Endothelial cell of umbilical vein (primary cell): ENCODE measurements around the gene FKRP.
"Not testable (repeated sequence)": the region's sequence is repeated elsewhere in the genome, so short reads cannot be mapped to it uniquely, and the experiment has no call there.

Experiments used
- EZH2 ChIP-seq: IDR thresholded peaks from 2 replicates; pipeline ENCODE4 v1.6.1; 2012; ENCODE audit warnings: borderline replicate concordance, low read depth, mild to moderate bottlenecking, moderate library complexity, low read length, inconsistent platforms; ENCODE audit not compliant: severe bottlenecking
- FOS ChIP-seq: IDR thresholded peaks from 2 replicates; pipeline ENCODE4 v1.6.1; 2011; ENCODE audit warnings: mild to moderate bottlenecking, low read length, moderate library complexity, borderline replicate concordance; ENCODE audit not compliant: insufficient read depth
- GATA2 ChIP-seq: IDR thresholded peaks from 2 replicates; pipeline ENCODE4 v1.7.0; 2011; ENCODE audit warnings: low read depth, mild to moderate bottlenecking, moderate library complexity, mixed read lengths, low read length; ENCODE audit not compliant: insufficient read length, insufficient read depth
- JUN ChIP-seq: IDR thresholded peaks from 2 replicates; pipeline ENCODE4 v1.6.1; 2011; ENCODE audit warnings: borderline replicate concordance, low read depth; ENCODE audit not compliant: insufficient read length, insufficient read depth
- MYC ChIP-seq: IDR thresholded peaks from one replicate; pipeline ENCODE4 v1.6.1; 2011; ENCODE audit warnings: mild to moderate bottlenecking, low read depth, low read length
- POLR2A ChIP-seq: IDR thresholded peaks from 2 replicates; pipeline ENCODE4 v1.6.1; 2012; ENCODE audit warnings: low read depth, mild to moderate bottlenecking, control low read depth, low read length
- POLR2AphosphoS5 ChIP-seq: IDR thresholded peaks from 2 replicates; pipeline ENCODE4 v1.6.1; 2012; ENCODE audit warnings: low read depth, mild to moderate bottlenecking, control low read depth, low read length, moderate library complexity; ENCODE audit not compliant: insufficient read depth
- TF ChIP-seq, protein P1 (sequence below), 2 donors: IDR thresholded peaks; 1 replicate in 1 of 2; 2 replicates in 1 of 2; pipeline ENCODE4 v1.5.1; 2011; ENCODE audit warnings: low read length in 2 of 2, mild to moderate bottlenecking in 2 of 2, moderate library complexity in 2 of 2, control low read depth in 1 of 2, inconsistent platforms in 1 of 2, low read depth in 1 of 2; ENCODE audit not compliant: insufficient read depth in 1 of 2; ENCODE audit errors: extremely low read depth in 1 of 2
- TF ChIP-seq, protein P2 (sequence below): IDR thresholded peaks from 2 replicates; pipeline ENCODE4 v1.6.1; 2011; ENCODE audit not compliant: insufficient read depth, insufficient read length

DNA sequence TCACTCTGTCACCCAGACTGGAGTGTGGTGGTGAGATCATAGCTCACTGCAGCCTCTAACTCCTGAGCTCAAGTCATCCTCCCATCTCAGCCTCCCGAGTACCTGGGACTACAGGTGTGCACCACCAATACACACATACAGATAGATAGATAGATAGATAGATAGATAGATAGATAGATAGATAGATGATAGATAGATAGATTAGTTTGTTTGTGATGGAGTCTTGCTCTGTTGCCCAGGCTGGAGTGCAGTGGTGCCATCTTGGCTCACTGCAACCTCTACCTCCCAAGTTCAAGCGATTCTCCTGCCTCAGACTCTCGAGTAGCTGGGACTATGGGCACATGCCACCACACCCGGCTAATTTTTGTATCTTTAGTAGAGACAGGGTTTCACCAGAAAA is 58.6 kb downstream of the FKRP start:
- TF ChIP-seq, protein P1, sequence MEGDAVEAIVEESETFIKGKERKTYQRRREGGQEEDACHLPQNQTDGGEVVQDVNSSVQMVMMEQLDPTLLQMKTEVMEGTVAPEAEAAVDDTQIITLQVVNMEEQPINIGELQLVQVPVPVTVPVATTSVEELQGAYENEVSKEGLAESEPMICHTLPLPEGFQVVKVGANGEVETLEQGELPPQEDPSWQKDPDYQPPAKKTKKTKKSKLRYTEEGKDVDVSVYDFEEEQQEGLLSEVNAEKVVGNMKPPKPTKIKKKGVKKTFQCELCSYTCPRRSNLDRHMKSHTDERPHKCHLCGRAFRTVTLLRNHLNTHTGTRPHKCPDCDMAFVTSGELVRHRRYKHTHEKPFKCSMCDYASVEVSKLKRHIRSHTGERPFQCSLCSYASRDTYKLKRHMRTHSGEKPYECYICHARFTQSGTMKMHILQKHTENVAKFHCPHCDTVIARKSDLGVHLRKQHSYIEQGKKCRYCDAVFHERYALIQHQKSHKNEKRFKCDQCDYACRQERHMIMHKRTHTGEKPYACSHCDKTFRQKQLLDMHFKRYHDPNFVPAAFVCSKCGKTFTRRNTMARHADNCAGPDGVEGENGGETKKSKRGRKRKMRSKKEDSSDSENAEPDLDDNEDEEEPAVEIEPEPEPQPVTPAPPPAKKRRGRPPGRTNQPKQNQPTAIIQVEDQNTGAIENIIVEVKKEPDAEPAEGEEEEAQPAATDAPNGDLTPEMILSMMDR (IDR thresholded peaks at IDR 0.05; ENCODE audit: extremely low read depth in 1 of 2, insufficient read depth in 1 of 2, low read depth in 1 of 2, low read length in 2 of 2) = not testable (repeated sequence)
- TF ChIP-seq POLR2A, POLR2AphosphoS5, MYC, JUN, EZH2, FOS, GATA2: not testable (repeated sequence)
- TF ChIP-seq, protein P2, sequence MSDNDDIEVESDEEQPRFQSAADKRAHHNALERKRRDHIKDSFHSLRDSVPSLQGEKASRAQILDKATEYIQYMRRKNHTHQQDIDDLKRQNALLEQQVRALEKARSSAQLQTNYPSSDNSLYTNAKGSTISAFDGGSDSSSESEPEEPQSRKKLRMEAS = not testable (repeated sequence)
